ENCODE measurements around the gene KMT2C. TPM values are rescaled to one million over a fixed set of nuclear protein-coding genes. Genes with fewer than 3 reads are reported as not detected.
A peak's percentile ranks its signal among the peaks of the same experiment; 100 is the strongest.

Gene KMT2C
- total and polyA plus RNA-seq, 2 of the 13 experiments (the other 11 are each of a cell fraction or from before 2014, with no cell fraction given), result 7.1 to 14.4 TPM

- TF ChIP-seq ZBTB43 (CRISPR knock-in tag; conservative IDR thresholded peaks at IDR 0.05) (peak; percentile 53; the same call in 1 of the 2 replicates), ZBTB26 (CRISPR knock-in tag; IDR thresholded peaks at IDR 0.05; ENCODE audit: borderline replicate concordance) (no peak), PLRG1 (conservative IDR thresholded peaks at IDR 0.05) (no peak), GLI4 (CRISPR knock-in tag; IDR thresholded peaks at IDR 0.05; ENCODE audit: borderline replicate concordance) (0 out of 2 replicates have a peak, but pooled peaks have one; percentile 14), ZNF17 (CRISPR knock-in tag; IDR thresholded peaks at IDR 0.05) (no peak), SMAD9 (CRISPR knock-in tag; IDR thresholded peaks at IDR 0.05) (no peak), ZBTB4 (CRISPR knock-in tag; IDR thresholded peaks at IDR 0.05; ENCODE audit: borderline replicate concordance) (no peak), ZNF788 (CRISPR knock-in tag; IDR thresholded peaks at IDR 0.05; ENCODE audit: borderline replicate concordance) (0 out of 2 replicates have a peak, but pooled peaks have one; percentile 17), MTA3 (CRISPR knock-in tag; IDR thresholded peaks at IDR 0.05) (no peak), ETV6 (CRISPR knock-in tag; conservative IDR thresholded peaks at IDR 0.05) (no peak), PCBP2 (optimal IDR thresholded peaks at IDR 0.05; ENCODE audit: low read depth, low read length, poor library complexity, severe bottlenecking) (no peak), ZNF605 (CRISPR knock-in tag; IDR thresholded peaks at IDR 0.05) (0 out of 2 replicates have a peak, but pooled peaks have one; percentile 11), NFATC3 (CRISPR knock-in tag; IDR thresholded peaks at IDR 0.05) (no peak), KAT7 (CRISPR knock-in tag; IDR thresholded peaks at IDR 0.05; ENCODE audit: borderline replicate concordance) (peak; percentile 93; the same call in 1 of the 2 replicates), RFX5 (IDR thresholded peaks at IDR 0.05; ENCODE audit: low read depth, low read length) (no peak), ESRRA (CRISPR knock-in tag; IDR thresholded peaks at IDR 0.05; ENCODE audit: low read depth) (no peak), NFYC (CRISPR knock-in tag; IDR thresholded peaks at IDR 0.05) (no peak), ZFAT (CRISPR knock-in tag; conservative IDR thresholded peaks at IDR 0.05) (no peak), POGK (CRISPR knock-in tag; conservative IDR thresholded peaks at IDR 0.05) (peak; percentile 25)
These were observed 28.7 kb upstream of the KMT2C start (continued) for GRCh38 chr7:152464312-152465118.
